ENCODE data around the gene HOOK2.

HOOK2 gene

DNA sequence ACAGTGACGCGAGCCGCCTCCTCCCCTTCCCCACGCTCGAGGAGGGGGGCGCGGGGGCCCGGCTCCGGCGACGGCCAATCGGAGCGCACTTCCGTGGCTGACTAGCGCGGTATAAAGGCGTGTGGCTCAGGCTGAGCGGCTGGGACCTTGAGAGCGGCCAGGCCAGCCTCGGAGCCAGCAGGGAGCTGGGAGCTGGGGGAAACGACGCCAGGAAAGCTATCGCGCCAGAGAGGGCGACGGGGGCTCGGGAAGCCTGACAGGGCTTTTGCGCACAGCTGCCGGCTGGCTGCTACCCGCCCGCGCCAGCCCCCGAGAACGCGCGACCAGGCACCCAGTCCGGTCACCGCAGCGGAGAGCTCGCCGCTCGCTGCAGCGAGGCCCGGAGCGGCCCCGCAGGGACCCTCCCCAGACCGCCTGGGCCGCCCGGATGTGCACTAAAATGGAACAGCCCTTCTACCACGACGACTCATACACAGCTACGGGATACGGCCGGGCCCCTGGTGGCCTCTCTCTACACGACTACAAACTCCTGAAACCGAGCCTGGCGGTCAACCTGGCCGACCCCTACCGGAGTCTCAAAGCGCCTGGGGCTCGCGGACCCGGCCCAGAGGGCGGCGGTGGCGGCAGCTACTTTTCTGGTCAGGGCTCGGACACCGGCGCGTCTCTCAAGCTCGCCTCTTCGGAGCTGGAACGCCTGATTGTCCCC is 16.1 kb upstream of the HOOK2 start, which contains the start of gene JUNB:
JUNB (plus strand) TSS at position 142 of the 706 bp plus-strand sequence; CDS start at position 428, 286 bp downstream.
- Histone ChIP-seq H3K4me3 (peak within 1 kb of the TSS; percentile 97), H3K27ac (peak within 1 kb of the TSS; percentile 78), H3K36me3 (ENCODE audit: insufficient read depth, low read length) (no peaks in the 10 kb centered on the region), H3K9me3 (ENCODE audit: low read depth, low read length) (no peaks in the 10 kb centered on the region), H3K9ac (ENCODE audit: insufficient read length) (peak within 1 kb of the TSS; percentile 68)
- TF ChIP-seq FOXP2 (optimal IDR thresholded peaks at IDR 0.05; ENCODE audit: control extremely low read depth, extremely low read length, insufficient read depth), result peak; percentile 95
- no peak for TF ChIP-seq EZH2 (IDR thresholded peaks at IDR 0.05)
- TF ChIP-seq POLR2AphosphoS5 (IDR thresholded peaks at IDR 0.05; ENCODE audit: borderline replicate concordance, low read depth, low read length), result peak; percentile 100
- DNase-seq (ENCODE audit: low read depth, low spot score), result no peak

- H3K27ac ChIP-seq, result no peak overlapping the region
- no peaks in the 10 kb centered on the region for H3K36me3 ChIP-seq (ENCODE audit: insufficient read depth, low read length)
- no peaks in the 10 kb centered on the region for H3K9me3 ChIP-seq (ENCODE audit: low read depth, low read length)
- DNase-seq (ENCODE audit: low read depth, low spot score), result no peak
- H3K4me3 ChIP-seq, result peak overlapping the region; percentile 97
- H3K9ac ChIP-seq (ENCODE audit: insufficient read length), result no peak overlapping the region
- TF ChIP-seq FOXP2 (optimal IDR thresholded peaks at IDR 0.05; ENCODE audit: control extremely low read depth, extremely low read length, insufficient read depth) (no peak), EZH2 (IDR thresholded peaks at IDR 0.05) (no peak), POLR2AphosphoS5 (IDR thresholded peaks at IDR 0.05; ENCODE audit: borderline replicate concordance, low read depth, low read length) (no peak)
Observed at GRCh38 chr19:12790628-12791344, 15.4 kb upstream of the HOOK2 start.

DNA sequence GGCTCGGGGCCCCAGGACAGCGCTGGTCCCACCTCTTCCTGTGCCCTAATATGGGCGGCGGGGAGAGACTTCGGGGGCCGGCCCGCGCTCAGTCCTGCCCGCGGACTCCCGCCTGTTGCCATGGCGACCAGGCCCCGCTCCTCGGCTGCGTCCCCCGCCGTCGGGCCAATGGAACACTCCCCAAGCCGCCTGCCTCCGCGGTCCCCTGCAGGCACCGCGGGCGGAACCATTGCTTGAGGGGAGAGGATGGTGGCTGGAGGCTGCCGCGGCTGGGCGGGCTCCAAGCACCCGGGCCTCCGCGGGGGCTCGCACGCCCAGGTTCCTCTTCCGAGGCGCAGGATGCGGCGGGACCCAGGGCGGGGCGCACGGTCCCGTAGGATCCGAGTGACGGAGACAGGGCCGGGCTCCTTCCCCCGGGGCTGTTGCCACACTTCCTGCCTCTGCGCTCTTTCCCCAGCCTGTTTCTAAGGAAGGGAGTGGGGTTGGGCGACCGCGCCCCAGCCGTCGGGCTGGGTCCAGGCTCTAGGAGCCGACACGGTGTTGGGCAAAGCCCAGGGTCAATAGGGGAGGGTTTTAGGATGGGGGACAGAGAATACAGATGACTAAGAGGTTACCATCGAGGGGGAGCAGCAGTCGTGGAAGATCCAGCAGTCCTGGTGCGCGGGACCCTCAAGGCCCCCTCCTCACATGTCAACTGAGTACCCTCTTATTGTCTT is 14.7 kb upstream of the HOOK2 start:
- TF ChIP-seq FOXP2 (optimal IDR thresholded peaks at IDR 0.05; ENCODE audit: control extremely low read depth, extremely low read length, insufficient read depth), result no peak
- TF ChIP-seq EZH2 (IDR thresholded peaks at IDR 0.05), result no peak
- TF ChIP-seq POLR2AphosphoS5 (IDR thresholded peaks at IDR 0.05; ENCODE audit: borderline replicate concordance, low read depth, low read length), result peak; percentile 55; the same call in 1 of the 2 replicates
- Histone ChIP-seq H3K36me3 (ENCODE audit: insufficient read depth, low read length) (no peaks in the 10 kb centered on the region), H3K27ac (peak overlapping the region; percentile 97), H3K9me3 (ENCODE audit: low read depth, low read length) (no peaks in the 10 kb centered on the region), H3K4me3 (peak overlapping the region; percentile 97), H3K9ac (ENCODE audit: insufficient read length) (no peak overlapping the region)
- DNase-seq (ENCODE audit: low read depth, low spot score), result no peak

DNA sequence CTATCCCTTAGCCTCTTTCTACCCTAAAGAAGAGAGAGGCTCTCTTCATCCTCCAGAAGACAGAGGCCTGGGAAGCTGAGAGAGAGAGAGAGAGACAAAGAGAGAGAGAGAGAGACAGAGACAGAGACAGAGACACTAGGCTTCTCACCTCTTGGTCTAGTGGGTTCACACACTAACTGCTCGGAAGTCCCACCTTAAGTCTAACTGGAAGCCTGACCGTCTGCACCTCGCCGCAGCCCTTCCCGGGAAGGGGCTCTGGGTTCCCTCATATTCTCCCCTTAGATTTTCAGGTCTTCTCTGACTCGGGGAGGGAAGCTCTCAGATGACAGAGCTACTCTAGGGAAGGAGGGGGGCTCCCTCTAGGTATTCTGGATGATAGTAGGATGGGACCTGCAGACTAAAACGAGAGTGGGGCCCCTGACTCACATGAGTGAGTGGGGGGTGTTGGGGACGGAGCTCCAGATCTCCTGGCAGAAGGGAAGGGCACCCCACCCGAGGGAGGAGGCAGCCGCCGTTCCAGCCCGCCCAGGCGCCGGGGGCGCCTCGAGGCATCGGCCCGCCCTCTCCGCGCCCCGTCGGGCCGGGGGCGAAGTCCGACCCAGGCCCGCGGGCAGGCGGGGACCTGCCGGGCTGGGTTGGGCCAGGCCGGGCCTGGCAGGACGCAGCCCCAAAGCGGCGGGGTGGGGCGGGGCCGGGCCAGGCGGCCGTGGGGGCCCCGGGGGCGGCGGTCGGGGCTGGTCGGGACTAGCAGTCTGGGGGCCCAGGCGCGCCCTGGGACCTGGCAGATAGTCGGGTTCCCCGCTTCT is 13.9 kb upstream of the HOOK2 start:
- DNase-seq (ENCODE audit: low read depth, low spot score), result no peak
- H3K9ac ChIP-seq (ENCODE audit: insufficient read length), result peak overlapping the region; percentile 70
- H3K36me3 ChIP-seq (ENCODE audit: insufficient read depth, low read length), result no peaks in the 10 kb centered on the region
- TF ChIP-seq EZH2 (IDR thresholded peaks at IDR 0.05), result no peak
- no peak for TF ChIP-seq POLR2AphosphoS5 (IDR thresholded peaks at IDR 0.05; ENCODE audit: borderline replicate concordance, low read depth, low read length)
- TF ChIP-seq FOXP2 (optimal IDR thresholded peaks at IDR 0.05; ENCODE audit: control extremely low read depth, extremely low read length, insufficient read depth), result peak; percentile 21
- peak overlapping the region; percentile 97 for H3K27ac ChIP-seq
- H3K4me3 ChIP-seq, result peak overlapping the region; percentile 97
- no peaks in the 10 kb centered on the region for H3K9me3 ChIP-seq (ENCODE audit: low read depth, low read length)

DNA sequence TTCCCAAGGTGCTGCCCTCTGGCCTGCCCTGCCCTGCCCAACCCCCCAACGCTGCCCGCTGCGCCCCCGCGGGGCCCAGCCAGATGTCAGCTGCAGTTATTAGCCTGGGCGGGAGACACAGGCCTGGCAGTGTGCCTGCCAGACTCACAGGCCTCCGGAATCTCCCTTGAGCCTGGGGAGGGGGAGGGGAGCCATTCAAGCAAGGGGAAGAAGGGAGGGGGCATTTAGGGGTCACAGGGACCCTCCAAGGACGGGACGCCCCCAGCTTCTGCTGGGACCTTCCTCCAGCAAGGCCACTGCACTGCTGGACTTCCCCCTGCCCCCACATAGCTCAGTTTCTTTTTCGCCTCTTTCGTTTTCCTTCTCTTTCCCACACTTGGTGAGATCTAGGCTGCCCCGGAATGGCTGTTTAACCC is 13.3 kb upstream of the HOOK2 start:
- TF ChIP-seq FOXP2 (optimal IDR thresholded peaks at IDR 0.05; ENCODE audit: control extremely low read depth, extremely low read length, insufficient read depth), result peak; percentile 70
- no peak for TF ChIP-seq EZH2 (IDR thresholded peaks at IDR 0.05)
- peak; percentile 74 for TF ChIP-seq POLR2AphosphoS5 (IDR thresholded peaks at IDR 0.05; ENCODE audit: borderline replicate concordance, low read depth, low read length)
- H3K9me3 ChIP-seq (ENCODE audit: low read depth, low read length), result no peaks in the 10 kb centered on the region
- DNase-seq (ENCODE audit: low read depth, low spot score), result no peak
- H3K36me3 ChIP-seq (ENCODE audit: insufficient read depth, low read length), result no peaks in the 10 kb centered on the region
- H3K9ac ChIP-seq (ENCODE audit: insufficient read length), result peak overlapping the region; percentile 70
- peak overlapping the region; percentile 97 for H3K4me3 ChIP-seq
- H3K27ac ChIP-seq, result peak overlapping the region; percentile 97

DNA sequence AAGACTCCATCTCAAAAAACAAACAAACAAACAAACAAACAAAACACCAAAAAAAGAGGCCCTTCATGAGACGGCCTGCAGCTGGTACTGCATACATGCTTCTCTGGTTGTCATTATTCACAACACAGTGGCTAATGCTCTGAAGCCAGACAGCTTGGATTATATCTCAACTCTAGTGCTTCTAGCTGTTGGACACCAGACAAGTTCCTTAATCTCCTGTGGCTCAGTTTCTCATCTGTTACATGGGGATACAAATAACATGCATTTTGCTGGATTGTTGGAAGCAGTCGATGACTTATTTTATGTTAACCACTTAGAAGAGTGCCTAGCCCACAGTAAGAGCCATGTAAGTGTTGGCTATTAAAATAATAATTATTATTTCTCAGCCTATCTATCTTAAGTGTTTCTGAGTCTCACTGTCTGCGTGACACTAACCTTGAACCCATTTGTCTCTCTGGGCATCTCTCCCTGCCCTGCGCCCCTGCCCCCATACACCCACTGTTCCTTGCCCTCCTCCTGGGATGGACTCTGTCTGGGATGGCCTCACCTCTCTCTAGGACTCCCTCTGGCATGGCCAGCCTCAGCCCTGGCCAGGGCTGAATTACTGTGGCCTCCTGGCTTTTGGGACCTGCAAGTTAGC is 12.8 kb upstream of the HOOK2 start:
- DNase-seq (ENCODE audit: low read depth, low spot score), result no peak
- peak overlapping the region; percentile 97 for H3K4me3 ChIP-seq
- TF ChIP-seq EZH2 (IDR thresholded peaks at IDR 0.05) (no peak), FOXP2 (optimal IDR thresholded peaks at IDR 0.05; ENCODE audit: control extremely low read depth, extremely low read length, insufficient read depth) (no peak), POLR2AphosphoS5 (IDR thresholded peaks at IDR 0.05; ENCODE audit: borderline replicate concordance, low read depth, low read length) (no peak)

DNA sequence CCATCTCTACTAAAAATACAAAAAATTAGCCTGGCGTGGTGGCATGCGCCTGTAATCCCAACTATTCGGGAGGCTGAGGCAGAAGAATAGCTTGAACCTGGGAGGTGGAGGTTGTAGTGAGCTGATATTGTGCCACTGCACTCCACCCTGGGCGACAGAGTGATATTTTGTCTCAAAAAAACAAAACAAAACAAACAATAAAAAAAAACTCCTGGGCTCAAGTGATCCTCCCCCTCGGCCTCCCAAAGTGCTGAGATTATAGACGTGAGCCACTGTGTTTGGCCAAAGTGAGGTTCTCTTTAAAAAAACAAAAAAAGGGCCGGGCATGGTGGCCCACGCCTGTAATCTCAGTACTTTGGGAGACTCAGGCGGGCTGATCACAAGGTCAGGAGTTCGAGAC is 12.1 kb upstream of the HOOK2 start:
- H3K36me3 ChIP-seq (ENCODE audit: insufficient read depth, low read length), result no peaks in the 10 kb centered on the region
- H3K9ac ChIP-seq (ENCODE audit: insufficient read length), result no peak overlapping the region
- no peak for TF ChIP-seq FOXP2 (optimal IDR thresholded peaks at IDR 0.05; ENCODE audit: control extremely low read depth, extremely low read length, insufficient read depth)
- no peak overlapping the region for H3K4me3 ChIP-seq
- peak overlapping the region; percentile 93 for H3K27ac ChIP-seq
- H3K9me3 ChIP-seq (ENCODE audit: low read depth, low read length), result no peaks in the 10 kb centered on the region
- no peak for DNase-seq (ENCODE audit: low read depth, low spot score)

More for the DNA sequence above, 12.8 kb upstream of the HOOK2 start:
- Histone ChIP-seq H3K9ac (ENCODE audit: insufficient read length) (peak overlapping the region; percentile 70), H3K27ac (peak overlapping the region; percentile 97), H3K9me3 (ENCODE audit: low read depth, low read length) (no peaks in the 10 kb centered on the region), H3K36me3 (ENCODE audit: insufficient read depth, low read length) (no peaks in the 10 kb centered on the region)
